HepG2 (cell line): ENCODE data around the gene VKORC1L1. TPM values are rescaled to one million over a fixed set of nuclear protein-coding genes. Genes with fewer than 3 reads are reported as not detected.

Experiments used
- ATAC-seq: fragments of 200-7000 bp; cut with Tn5 transposase; 3 replicates; pipeline ENCODE4 v1.9.1; 2020; ENCODE audit warnings: mild to moderate bottlenecking, moderate library complexity
- BruUV-seq: library from RNA; stranded (reverse); fragments of 400-500 nt; replicated peaks from 2 replicates; lab custom pipeline; 2021; lab: Mats Ljungman, UMichigan
- CTCF ChIA-PET: fragments of 300-600 bp; formaldehyde crosslinking; extraction: SDS; loops from one replicate; lab custom pipeline; 2021; ENCODE audit warnings: low total read pairs, inconsistent platforms, low intra/inter-chr PET ratio; lab: Yijun Ruan, JAX
- POLR2A ChIA-PET: fragments of 350-600 bp; sonication (Branson Sonifier 250); formaldehyde crosslinking; loops from one replicate; lab custom pipeline; 2020; ENCODE audit warnings: antibody characterized with exemption, inconsistent platforms; lab: Yijun Ruan, JAX
- DNase-seq: peaks from one replicate; pipeline ENCODE4 v3.0.0-alpha.2; 2015; ENCODE audit warnings: low spot score
- FAIRE-seq: peaks from 3 replicates; lab custom pipeline; 2011; peaks lifted over from hg19 to GRCh38; lab: Jason Lieb, UNC
- H2AFZ ChIP-seq: one replicate; pipeline ENCODE4 v1.6.1; 2011; ENCODE audit warnings: low read length, inconsistent platforms
- H3K27ac ChIP-seq: fragments of 300-600 bp; 3 replicates; pipeline ENCODE4 v1.8.0; 2011; ENCODE audit warnings: mixed run types, mild to moderate bottlenecking, mixed read lengths, low read length, inconsistent platforms; ENCODE audit not compliant: insufficient read depth; ENCODE audit errors: extremely low read length
- H3K27me3 ChIP-seq, 2 experiments: fragments of 200-600 bp in 1 of 2; 2 replicates in 1 of 2; 3 replicates in 1 of 2; pipeline versions ENCODE4 v1.6.0 to v1.8.0; 2011; ENCODE audit warnings: low read length in 2 of 2, mild to moderate bottlenecking in 2 of 2, moderate library complexity in 2 of 2, inconsistent platforms in 1 of 2; ENCODE audit not compliant: insufficient read depth in 2 of 2, control insufficient read depth in 1 of 2
- H3K36me3 ChIP-seq, 2 experiments: fragments of 200-600 bp in 1 of 2; replicated peaks in 1 of 2; 2 replicates in 1 of 2; 3 replicates in 1 of 2; pipeline versions ENCODE4 v1.5.1 to v1.8.0; 2011; ENCODE audit warnings: low read length in 2 of 2, inconsistent platforms in 1 of 2; ENCODE audit not compliant: insufficient read depth in 2 of 2, control insufficient read depth in 1 of 2
- H3K4me1 ChIP-seq: 2 replicates; pipeline ENCODE4 v1.5.1; 2012; ENCODE audit warnings: low read length, inconsistent platforms; ENCODE audit not compliant: insufficient read depth
- H3K4me2 ChIP-seq: 2 replicates; pipeline ENCODE4 v1.6.0; 2011; ENCODE audit warnings: low read depth, low read length, inconsistent platforms
- H3K4me3 ChIP-seq, 3 experiments: fragments of 200-600 bp in 1 of 3; sonication (generic), shearing (Covaris generic) in 1 of 3; replicated peaks in 1 of 3; 2 replicates each; pipeline ENCODE4 v1.5.1; 2011 to 2016; ENCODE audit warnings: low read length in 3 of 3, inconsistent platforms in 2 of 3, low read depth in 2 of 3, mild to moderate bottlenecking in 2 of 3, control low read depth in 1 of 3, mixed read lengths in 1 of 3; ENCODE audit not compliant: insufficient read depth in 1 of 3
- H3K79me2 ChIP-seq: one replicate; pipeline ENCODE4 v1.6.1; 2011; ENCODE audit warnings: low read length, inconsistent platforms; ENCODE audit not compliant: insufficient read depth
- H3K9ac ChIP-seq: 2 replicates; pipeline ENCODE4 v1.6.0; 2011; ENCODE audit warnings: mild to moderate bottlenecking, low read depth, low read length, inconsistent platforms; ENCODE audit not compliant: insufficient read depth
- H3K9me3 ChIP-seq: 2 replicates; pipeline ENCODE4 v1.5.1; 2012; ENCODE audit warnings: mild to moderate bottlenecking, low read length
- H4K20me1 ChIP-seq: 2 replicates; pipeline ENCODE4 v1.6.0; 2011; ENCODE audit warnings: inconsistent platforms, mild to moderate bottlenecking, low read length, moderate library complexity; ENCODE audit not compliant: insufficient read depth
- ESRRA ChIP-seq: sonication (generic); formaldehyde crosslinking; IDR thresholded peaks from 2 replicates; pipeline ENCODE4 v1.5.1; 2020; ENCODE audit warnings: mild to moderate bottlenecking, low read depth, missing genetic modification reagents
- HDAC2 ChIP-seq: sonication (generic); formaldehyde crosslinking; IDR thresholded peaks from 2 replicates; pipeline ENCODE4 v1.4.0; 2020; ENCODE audit warnings: missing genetic modification reagents
- HOXA7 ChIP-seq: sonication (generic); formaldehyde crosslinking; IDR thresholded peaks from 2 replicates; pipeline ENCODE4 v1.8.1; 2022; ENCODE audit warnings: mild to moderate bottlenecking, missing genetic modification reagents, moderate library complexity
- TARDBP ChIP-seq: sonication (generic); formaldehyde crosslinking; IDR thresholded peaks from 2 replicates; pipeline ENCODE4 v1.8.0; 2022; ENCODE audit warnings: mild to moderate bottlenecking, missing genetic modification reagents
- TBX3 ChIP-seq: fragments of 450-650 bp; IDR thresholded peaks from 2 replicates; pipeline ENCODE4 v1.6.1; 2017; ENCODE audit warnings: antibody characterized with exemption, mild to moderate bottlenecking, inconsistent platforms, borderline replicate concordance
- YEATS2 ChIP-seq: sonication (generic); formaldehyde crosslinking; IDR thresholded peaks from 2 replicates; pipeline ENCODE4 v1.4.0; 2020; ENCODE audit warnings: missing genetic modification reagents, borderline replicate concordance
- ZFP1 ChIP-seq: IDR thresholded peaks from 2 replicates; pipeline ENCODE4 v1.6.1; 2016
- ZNF292 ChIP-seq: sonication (generic); formaldehyde crosslinking; IDR thresholded peaks from 2 replicates; pipeline ENCODE4 v1.8.1; 2022; ENCODE audit warnings: mild to moderate bottlenecking, low read depth, missing genetic modification reagents, borderline replicate concordance
- ZNF350 ChIP-seq: sonication (generic); formaldehyde crosslinking; IDR thresholded peaks from 2 replicates; pipeline ENCODE4 v1.4.0; 2020; ENCODE audit warnings: mild to moderate bottlenecking, low read depth, missing genetic modification reagents, borderline replicate concordance
- ZNF513 ChIP-seq: sonication (generic); formaldehyde crosslinking; conservative IDR thresholded peaks from 2 replicates; pipeline ENCODE4 v1.5.0; 2020; ENCODE audit warnings: missing genetic modification reagents
- WGBS: methylation state at CpG from one replicate; pipeline ENCODE4 v1.1.6; 2017; ENCODE audit warnings: low lambda C conversion rate; 5-methylcytosine and 5-hydroxymethylcytosine counted together
- in situ Hi-C: cut with HindIII; loops from 2 replicates; pipeline ENCODE4 v1.10.0; 2017; ENCODE audit warnings: low pct_unique_long_range_greater_than_20kb; ENCODE audit not compliant: extremely low pct_ligation_motif_present
- intact Hi-C: fragments of 100-400 bp; cut with micrococcal nuclease; formaldehyde crosslinking; loops from one replicate; pipeline ENCODE4 v1.10.0; 2022; ENCODE audit not compliant: unreplicated experiment
- polyA plus RNA-seq, 8 experiments: library from polyadenylated mRNA; depleted of rRNA in 3 of 8; stranded (reverse) in 7 of 8; unstranded in 1 of 8; fragments of >200 nt; fragmentation: Illumina TruSeq in 4 of 8; extraction: Trizol in 4 of 8; gene quantifications; 2 replicates each; pipeline versions ENCODE4 v1.2.1 to v1.2.3, GENCODE V29; 2011 to 2016; ENCODE audit warnings: low read depth in 4 of 8, missing spikeins in 1 of 8, mixed read lengths in 1 of 8; ENCODE audit not compliant: insufficient read depth in 1 of 8
- total RNA-seq, 5 experiments: library from RNA; depleted of rRNA; stranded (reverse); fragments of >200 nt; fragmentation: Illumina TruSeq; extraction: Trizol; gene quantifications; 2 replicates each; pipeline ENCODE4 v1.2.3, GENCODE V29; 2016; ENCODE audit warnings: low read depth in 1 of 5
- TF ChIP-seq, protein P1 (sequence below): sonication (generic); formaldehyde crosslinking; IDR thresholded peaks from 2 replicates; pipeline ENCODE4 v1.4.0; 2020; ENCODE audit warnings: mild to moderate bottlenecking, missing genetic modification reagents
- TF ChIP-seq, protein P2 (sequence below): sonication (generic); formaldehyde crosslinking; IDR thresholded peaks from 2 replicates; pipeline ENCODE4 v1.4.0; 2020; ENCODE audit warnings: mild to moderate bottlenecking, missing genetic modification reagents

VKORC1L1 gene
- total and polyA plus RNA-seq, 2 of the 13 experiments (the other 11 are each of a cell fraction or from before 2014, with no cell fraction given) = 13.9 to 16.5 TPM

DNA sequence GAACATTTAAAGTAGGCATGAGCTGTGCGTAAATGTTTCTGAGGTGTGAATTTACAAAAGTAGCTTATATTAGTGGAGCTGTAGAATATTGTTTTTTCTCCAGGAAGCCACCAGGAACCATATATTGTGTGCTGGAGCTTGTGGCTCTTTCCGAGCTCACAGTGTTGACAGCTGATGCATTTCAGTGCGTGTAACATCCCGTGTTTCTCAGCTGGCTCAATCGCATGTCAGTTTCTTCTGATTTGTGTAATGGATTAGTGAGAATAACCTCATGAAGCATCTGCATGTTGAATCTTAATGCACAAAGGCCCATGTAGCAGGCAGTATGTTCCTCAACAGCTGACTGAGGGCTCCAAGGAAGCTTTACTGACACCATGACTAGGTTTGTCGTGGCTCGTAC, 39.4 kb downstream of the VKORC1L1 start:
- H3K36me3 ChIP-seq = no peaks in the 10 kb centered on the region; a peak in 1 of 5 replicates
- no peak overlapping the region for H3K4me2 ChIP-seq
- no peaks in the 10 kb centered on the region for H3K9me3 ChIP-seq
- intact Hi-C loops = no loop called here
- TF ChIP-seq ZNF350 = no peak
- TF ChIP-seq ESRRA (CRISPR knock-in tag) = no peak
- no peak for TF ChIP-seq TARDBP
- no peaks in the 10 kb centered on the region for H4K20me1 ChIP-seq
- peaks cover 8% of the 10 kb centered on the region for H3K4me1 ChIP-seq
- H3K79me2 ChIP-seq = peaks cover 4% of the 10 kb centered on the region
- over 99% methylated on average over 7 of the region's 7 CpGs for WGBS
- no peak overlapping the region for H3K4me3 ChIP-seq
- H3K27ac ChIP-seq = no peak overlapping the region
- no peak overlapping the region for H2AFZ ChIP-seq
- DNase-seq = no peak
- H3K27me3 ChIP-seq = no peaks in the 10 kb centered on the region
- ATAC-seq = no peak
- POLR2A ChIA-PET = no interaction called here
- no peak for FAIRE-seq
- in situ Hi-C loops = no loop called here
- BruUV-seq = no TSS peak
- CTCF ChIA-PET = no interaction called here
- no peak overlapping the region for H3K9ac ChIP-seq

DNA sequence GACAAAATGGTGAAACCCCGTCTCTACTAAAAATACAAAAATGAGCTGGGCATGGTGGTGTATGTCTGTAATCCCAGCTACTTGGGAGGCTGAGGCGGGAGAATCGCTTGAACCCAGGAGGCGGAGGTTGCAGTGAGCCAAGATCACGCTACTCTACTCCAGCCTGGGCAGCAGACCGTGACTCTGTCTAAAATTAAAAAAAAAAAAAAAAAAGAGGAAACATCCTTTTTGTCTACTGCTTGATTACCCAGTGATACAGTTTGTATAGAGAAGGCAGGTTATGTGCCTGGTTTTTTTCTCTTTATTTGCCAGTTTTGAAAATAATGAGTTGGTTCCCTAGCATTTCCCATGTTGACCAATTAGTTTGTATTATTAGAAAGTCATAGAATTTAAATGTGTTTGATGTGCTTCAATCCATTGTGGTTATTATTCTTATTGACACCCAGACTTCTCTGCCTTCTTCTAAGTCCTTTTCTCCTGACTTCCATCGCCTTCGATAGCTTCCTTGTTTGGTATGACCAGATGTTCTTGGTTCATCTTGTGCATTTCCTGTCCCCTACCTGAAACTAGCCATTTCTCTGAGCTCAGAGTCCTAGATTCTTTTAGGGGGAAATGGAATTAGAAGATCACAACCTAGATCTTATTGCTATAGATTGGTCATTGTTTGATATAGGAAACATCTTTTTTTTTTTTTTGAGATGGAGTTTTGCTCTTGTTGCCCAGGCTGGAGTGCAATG, 43.2 kb downstream of the VKORC1L1 start:
- Histone ChIP-seq H4K20me1 (no peaks in the 10 kb centered on the region), H3K27ac (no peak overlapping the region), H3K4me2 (no peak overlapping the region), H3K4me1 (no peaks in the 10 kb centered on the region), H2AFZ (no peak overlapping the region), H3K27me3 (no peaks in the 10 kb centered on the region), H3K9ac (no peak overlapping the region), H3K36me3 (no peaks in the 10 kb centered on the region), H3K4me3 (no peak overlapping the region), H3K9me3 (no peaks in the 10 kb centered on the region), H3K79me2 (peaks cover 4% of the 10 kb centered on the region)
- in situ Hi-C loops = no loop called here
- BruUV-seq = no TSS peak
- WGBS = 98% methylated on average over 8 of the region's 8 CpGs
- no peak for DNase-seq
- intact Hi-C loops = no loop called here
- ChIA-PET POLR2A (no interaction called here), CTCF (no interaction called here)
- no peak for FAIRE-seq
- ATAC-seq = no peak
- TF ChIP-seq, protein P1, sequence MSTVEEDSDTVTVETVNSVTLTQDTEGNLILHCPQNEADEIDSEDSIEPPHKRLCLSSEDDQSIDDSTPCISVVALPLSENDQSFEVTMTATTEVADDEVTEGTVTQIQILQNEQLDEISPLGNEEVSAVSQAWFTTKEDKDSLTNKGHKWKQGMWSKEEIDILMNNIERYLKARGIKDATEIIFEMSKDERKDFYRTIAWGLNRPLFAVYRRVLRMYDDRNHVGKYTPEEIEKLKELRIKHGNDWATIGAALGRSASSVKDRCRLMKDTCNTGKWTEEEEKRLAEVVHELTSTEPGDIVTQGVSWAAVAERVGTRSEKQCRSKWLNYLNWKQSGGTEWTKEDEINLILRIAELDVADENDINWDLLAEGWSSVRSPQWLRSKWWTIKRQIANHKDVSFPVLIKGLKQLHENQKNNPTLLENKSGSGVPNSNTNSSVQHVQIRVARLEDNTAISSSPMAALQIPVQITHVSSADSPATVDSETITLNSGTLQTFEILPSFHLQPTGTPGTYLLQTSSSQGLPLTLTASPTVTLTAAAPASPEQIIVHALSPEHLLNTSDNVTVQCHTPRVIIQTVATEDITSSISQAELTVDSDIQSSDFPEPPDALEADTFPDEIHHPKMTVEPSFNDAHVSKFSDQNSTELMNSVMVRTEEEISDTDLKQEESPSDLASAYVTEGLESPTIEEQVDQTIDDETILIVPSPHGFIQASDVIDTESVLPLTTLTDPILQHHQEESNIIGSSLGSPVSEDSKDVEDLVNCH (CRISPR knock-in tag) = no peak
- TF ChIP-seq HOXA7 (CRISPR knock-in tag) (no peak), ZNF292 (CRISPR knock-in tag) (no peak), ZNF513 (CRISPR knock-in tag) (no peak), TBX3 (no peak), ZFP1 (CRISPR knock-in tag) (no peak), HDAC2 (no peak), YEATS2 (CRISPR knock-in tag) (no peak)
- TF ChIP-seq, protein P2, sequence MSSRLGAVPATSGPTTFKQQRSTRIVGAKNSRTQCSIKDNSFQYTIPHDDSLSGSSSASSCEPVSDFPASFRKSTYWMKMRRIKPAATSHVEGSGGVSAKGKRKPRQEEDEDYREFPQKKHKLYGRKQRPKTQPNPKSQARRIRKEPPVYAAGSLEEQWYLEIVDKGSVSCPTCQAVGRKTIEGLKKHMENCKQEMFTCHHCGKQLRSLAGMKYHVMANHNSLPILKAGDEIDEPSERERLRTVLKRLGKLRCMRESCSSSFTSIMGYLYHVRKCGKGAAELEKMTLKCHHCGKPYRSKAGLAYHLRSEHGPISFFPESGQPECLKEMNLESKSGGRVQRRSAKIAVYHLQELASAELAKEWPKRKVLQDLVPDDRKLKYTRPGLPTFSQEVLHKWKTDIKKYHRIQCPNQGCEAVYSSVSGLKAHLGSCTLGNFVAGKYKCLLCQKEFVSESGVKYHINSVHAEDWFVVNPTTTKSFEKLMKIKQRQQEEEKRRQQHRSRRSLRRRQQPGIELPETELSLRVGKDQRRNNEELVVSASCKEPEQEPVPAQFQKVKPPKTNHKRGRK (CRISPR knock-in tag) = no peak
